Inflammatory macrophage treated with lipopolysaccharide for 1 hour (primary cell): ENCODE results near the gene FBXL13.
A peak's percentile ranks its signal among the peaks of the same experiment; 100 is the strongest.

ENCODE experiments used
- DNase-seq, 2 donors: peaks; one replicate each; pipeline ENCODE4 v3.0.0-alpha.2; 2020 to 2022

The FBXL13 gene

GRCh38 chr7:102890971-102891692 lies 183.5 kb downstream of the FBXL13 start:
- no peak for DNase-seq

- peak; percentile 50 to 55 for DNase-seq
Observed at GRCh38 chr7:102890292-102890970, 184.2 kb downstream of the FBXL13 start.

- DNase-seq: no peak
Observed at GRCh38 chr7:102889851-102890250, 184.7 kb downstream of the FBXL13 start.

GRCh38 chr7:102888561-102889233 lies 185.9 kb downstream of the FBXL13 start:
- no peak for DNase-seq

GRCh38 chr7:102883098-102883860 lies 191.3 kb downstream of the FBXL13 start:
- DNase-seq: no peak

- peak in 1 of 2 donors; percentile 69 for DNase-seq
Observed at GRCh38 chr7:102875700-102876295, 198.8 kb downstream of the FBXL13 start.

GRCh38 chr7:102874966-102875365 lies 199.6 kb downstream of the FBXL13 start:
- DNase-seq: no peak

GRCh38 chr7:102874166-102874829 lies 200.3 kb downstream of the FBXL13 start:
- DNase-seq: no peak

GRCh38 chr7:102873470-102874165 lies 201.0 kb downstream of the FBXL13 start:
- DNase-seq: no peak

GRCh38 chr7:102872460-102872859 lies 202.1 kb downstream of the FBXL13 start:
- DNase-seq: no peak

- no peak for DNase-seq
Observed at GRCh38 chr7:102869195-102869594, 205.4 kb downstream of the FBXL13 start.

GRCh38 chr7:102866535-102867215 lies 207.9 kb downstream of the FBXL13 start:
- DNase-seq: no peak

GRCh38 chr7:102864958-102865357 lies 209.6 kb downstream of the FBXL13 start:
- DNase-seq: no peak

GRCh38 chr7:102860351-102860811 lies 214.2 kb downstream of the FBXL13 start:
- no peak for DNase-seq

- DNase-seq: no peak
Observed at GRCh38 chr7:102859799-102860125, 214.8 kb downstream of the FBXL13 start.

- no peak for DNase-seq
Observed at GRCh38 chr7:102859084-102859798, 215.4 kb downstream of the FBXL13 start.

GRCh38 chr7:102856036-102856435 lies 218.6 kb downstream of the FBXL13 start:
- DNase-seq: no peak

- no peak for DNase-seq
Observed at GRCh38 chr7:102849538-102849937, 225.1 kb downstream of the FBXL13 start.

- DNase-seq: no peak
Observed at GRCh38 chr7:102849079-102849478, 225.5 kb downstream of the FBXL13 start.

GRCh38 chr7:102845346-102845745 lies 229.2 kb downstream of the FBXL13 start:
- DNase-seq: no peak
